ENCODE results near the gene TMEM26.

TMEM26 gene

GRCh38 chr10:61452655-61453641, at the start of gene TMEM26:
TSS of gene TMEM26 (minus strand) at chr10:61453381. CDS start at chr10:61453081, 300 bp downstream.
- peak; percentile 82 for DNase-seq

DNA sequence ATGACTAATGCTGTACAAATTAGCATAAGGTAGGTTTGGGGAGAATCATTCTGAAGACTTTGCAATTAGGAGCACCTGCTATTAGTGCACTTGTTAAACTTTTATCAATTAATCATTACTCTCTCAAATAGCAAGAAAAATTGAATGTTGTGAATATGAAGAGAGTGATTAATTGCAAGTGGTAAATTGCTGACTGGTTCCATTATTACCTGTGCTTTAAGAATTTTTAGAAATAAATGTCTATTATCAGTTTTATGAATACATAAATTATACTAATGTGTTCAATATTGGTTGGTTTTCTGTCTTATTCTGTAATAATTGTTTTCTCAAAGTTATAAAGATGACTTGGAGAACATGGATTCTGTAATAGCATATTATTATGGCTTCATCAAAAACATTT, 47.3 kb upstream of the TMEM26 start:
- no peak for DNase-seq

DNA sequence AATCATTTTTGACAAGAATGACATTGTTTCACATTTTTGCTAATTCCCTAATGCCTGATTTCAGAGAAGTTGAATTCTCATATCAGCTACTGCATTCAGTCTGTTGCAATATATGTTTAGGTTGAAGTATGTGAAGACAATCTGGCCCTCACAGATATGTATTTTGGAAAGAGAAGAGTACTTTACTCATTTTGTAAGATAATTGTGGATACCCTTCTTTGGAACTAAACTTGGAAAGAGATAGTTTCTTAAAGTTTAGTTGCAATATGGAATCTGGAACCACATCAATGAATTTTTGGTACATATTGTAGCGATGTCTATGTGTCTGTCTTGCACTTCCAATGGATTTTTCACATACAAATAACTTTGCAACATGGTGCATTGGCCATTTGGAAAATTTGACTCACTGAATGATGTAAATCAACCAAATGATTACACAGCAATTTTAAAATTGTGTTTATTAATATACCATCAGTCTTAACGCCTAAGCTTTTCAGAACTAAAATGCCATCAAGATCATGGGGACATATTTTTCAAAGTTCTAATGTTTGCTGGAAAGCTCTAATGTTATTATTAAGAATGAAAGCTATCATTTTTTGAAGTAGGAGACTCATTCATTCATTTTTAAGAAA, 39.3 kb upstream of the TMEM26 start:
- no peak for DNase-seq

- DNase-seq: no peak
These were observed 34.3 kb upstream of the TMEM26 start for GRCh38 chr10:61487506-61487905.

- no peak for DNase-seq
These were observed 33.7 kb upstream of the TMEM26 start for GRCh38 chr10:61486738-61487396.

DNA sequence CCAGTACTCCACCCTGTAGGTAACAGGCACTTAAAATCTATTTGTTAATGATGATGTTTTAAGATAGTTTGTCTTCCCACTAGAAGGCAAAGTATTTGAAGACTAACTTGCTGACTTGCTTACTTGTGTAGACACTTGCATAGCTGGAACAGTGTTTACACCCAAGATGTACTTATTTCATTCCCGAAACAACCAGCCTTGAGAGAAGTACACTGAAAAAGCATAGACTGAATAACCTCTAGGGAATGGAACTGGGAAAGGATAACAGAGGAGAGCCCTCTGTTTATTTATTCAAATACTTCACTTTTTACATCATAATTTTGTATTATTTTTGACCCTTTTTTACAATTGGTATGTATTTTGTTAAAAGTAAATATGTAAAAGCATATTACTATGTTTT, 33.1 kb upstream of the TMEM26 start:
- no peak for DNase-seq

- no peak for DNase-seq
These were observed 28.4 kb upstream of the TMEM26 start for GRCh38 chr10:61481597-61481996.

GRCh38 chr10:61480208-61480607, 27.0 kb upstream of the TMEM26 start:
- DNase-seq: no peak

GRCh38 chr10:61478621-61479312, 25.6 kb upstream of the TMEM26 start:
- DNase-seq: no peak

- DNase-seq: no peak
These were observed 24.3 kb upstream of the TMEM26 start for GRCh38 chr10:61477451-61477850.

GRCh38 chr10:61476529-61476928, 23.3 kb upstream of the TMEM26 start:
- DNase-seq: no peak

- DNase-seq: no peak
These were observed 22.3 kb upstream of the TMEM26 start for GRCh38 chr10:61475449-61475873.

DNA sequence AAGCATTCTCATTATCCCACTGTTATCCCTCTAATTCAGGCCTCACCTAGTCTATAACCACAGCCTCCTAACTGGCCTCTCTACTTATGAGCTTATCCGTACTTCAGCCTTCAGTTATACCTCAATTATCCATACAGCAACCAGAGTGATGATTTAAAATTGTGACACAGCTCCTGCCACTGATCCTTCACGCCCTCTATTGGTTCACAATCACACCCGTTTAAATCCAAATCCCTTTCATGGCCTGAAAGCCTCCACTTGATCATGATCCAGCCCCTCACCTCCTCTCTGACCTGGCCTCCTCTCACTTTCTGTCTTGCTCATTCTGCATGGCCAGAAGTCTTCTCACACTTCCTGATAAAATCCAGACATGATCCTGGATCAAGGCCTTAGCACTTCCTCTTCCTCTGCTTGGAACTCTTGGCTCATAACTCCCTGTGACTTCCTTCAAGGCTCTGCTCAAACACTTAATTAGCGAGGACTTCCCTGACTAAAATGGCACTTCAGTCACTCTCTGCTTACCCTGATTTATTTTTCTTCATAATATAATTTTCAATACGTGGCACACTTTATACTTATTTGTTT, 19.0 kb upstream of the TMEM26 start:
- no peak for DNase-seq

DNA sequence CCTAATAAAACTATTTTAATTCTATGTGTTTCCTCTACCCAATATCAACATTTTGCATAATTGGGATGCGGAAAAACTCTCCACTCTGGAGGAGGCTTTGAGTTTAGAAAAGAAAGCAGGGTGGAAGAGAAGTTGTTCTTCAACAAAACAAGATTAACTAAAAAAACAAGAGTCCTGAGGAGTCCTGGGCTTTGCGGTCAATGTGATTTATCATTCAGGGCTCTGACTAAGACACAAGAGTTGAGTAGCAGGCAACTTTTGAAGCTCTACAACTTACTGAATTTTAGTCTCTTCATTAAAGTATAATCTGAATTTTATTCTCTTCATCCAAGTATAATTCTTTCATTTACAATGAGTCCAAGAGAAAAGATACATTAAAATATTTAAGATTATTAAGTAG, 18.3 kb upstream of the TMEM26 start:
- no peak for DNase-seq

DNA sequence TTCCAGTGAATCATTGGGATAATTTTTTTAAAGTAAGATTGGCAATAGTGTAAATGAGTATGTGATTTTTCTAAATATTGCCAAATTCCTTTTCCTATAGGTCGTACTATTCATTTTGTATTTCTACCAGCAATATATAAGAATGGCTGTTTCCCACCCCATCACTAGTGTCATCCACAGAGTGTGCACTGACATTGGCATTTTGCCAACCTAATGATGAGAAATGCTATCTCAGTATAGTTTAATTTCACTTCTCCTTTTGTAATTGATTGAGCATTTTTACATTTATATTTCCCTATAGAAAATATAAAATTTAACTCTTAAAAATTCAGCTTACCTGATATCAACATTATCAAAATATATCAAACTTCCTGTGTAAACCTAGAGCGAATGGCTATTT, 17.6 kb upstream of the TMEM26 start:
- no peak for DNase-seq

- DNase-seq: no peak
These were observed 12.9 kb upstream of the TMEM26 start for GRCh38 chr10:61465901-61466632.

- no peak for DNase-seq
These were observed 12.0 kb upstream of the TMEM26 start for GRCh38 chr10:61465171-61465496.

DNA sequence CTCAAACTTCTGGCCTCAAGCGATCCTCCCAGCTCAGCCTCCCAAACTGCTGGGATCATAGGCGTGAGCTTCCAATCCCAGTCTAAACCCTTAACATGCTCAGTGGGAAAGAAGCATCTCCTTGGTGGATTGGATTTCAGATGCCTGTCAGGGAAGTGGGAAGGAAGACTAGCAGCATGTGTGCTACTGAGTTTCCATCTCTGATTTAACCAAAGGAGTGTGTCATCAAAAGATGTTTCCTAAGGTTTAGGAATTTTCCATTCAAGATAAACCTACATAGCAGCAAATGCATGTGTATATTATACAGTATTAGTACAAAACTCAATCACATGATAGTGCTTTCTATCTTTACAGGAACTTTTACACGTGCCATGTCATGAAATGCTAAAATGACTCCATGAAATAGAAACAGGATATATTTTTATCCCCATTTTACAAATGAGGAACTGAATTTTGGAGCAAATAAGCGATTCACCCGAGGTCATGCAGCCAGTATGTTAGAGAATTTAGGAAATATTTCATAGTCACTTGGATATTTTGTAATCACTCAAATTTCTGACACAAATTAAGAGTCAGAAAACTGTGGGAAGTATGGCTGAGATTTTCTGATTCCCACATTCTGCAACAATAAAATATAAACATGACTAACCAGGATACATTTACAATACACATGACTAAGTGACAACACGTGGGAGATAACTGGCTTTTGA, 11.4 kb upstream of the TMEM26 start:
- DNase-seq: no peak

DNA sequence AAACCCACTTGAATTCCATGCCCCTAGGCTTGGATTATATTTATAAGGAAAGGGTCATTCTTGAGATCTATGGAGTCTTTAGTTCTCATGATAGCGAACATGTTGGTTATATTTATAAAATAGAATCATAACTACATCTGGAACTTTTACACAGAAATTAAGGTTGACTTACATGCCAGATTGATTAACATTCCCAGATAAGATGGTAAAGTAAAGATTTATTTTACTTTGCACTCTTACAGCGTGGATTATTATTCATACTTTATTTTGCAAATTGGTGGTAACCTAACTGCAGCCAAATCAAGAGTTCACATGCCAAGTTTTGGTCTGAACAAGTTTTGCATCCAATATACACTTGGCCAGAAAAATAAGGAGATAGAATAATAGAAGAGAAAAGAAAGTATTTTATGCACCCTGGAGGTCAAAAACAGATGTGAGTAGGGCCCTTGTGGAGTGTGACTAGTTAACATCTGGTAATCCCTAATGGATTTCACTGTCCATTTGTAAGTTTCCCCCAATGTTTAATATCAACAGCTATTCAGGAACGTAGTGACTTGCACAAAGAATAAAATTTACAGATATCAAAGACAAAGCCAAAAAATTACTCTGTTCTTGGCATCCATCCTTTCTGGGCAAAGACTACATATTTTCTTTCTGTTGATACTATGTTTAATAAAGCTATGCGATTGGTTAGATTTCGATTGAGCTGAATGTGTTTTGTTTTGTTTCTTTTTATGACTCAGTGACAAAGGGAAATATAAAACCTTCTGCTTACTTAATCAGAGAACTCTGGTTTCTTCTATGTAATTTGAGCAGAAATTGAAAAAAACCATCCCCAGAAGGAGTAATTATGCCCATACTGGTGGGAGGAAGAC, 10.1 kb upstream of the TMEM26 start:
- DNase-seq: no peak

DNA sequence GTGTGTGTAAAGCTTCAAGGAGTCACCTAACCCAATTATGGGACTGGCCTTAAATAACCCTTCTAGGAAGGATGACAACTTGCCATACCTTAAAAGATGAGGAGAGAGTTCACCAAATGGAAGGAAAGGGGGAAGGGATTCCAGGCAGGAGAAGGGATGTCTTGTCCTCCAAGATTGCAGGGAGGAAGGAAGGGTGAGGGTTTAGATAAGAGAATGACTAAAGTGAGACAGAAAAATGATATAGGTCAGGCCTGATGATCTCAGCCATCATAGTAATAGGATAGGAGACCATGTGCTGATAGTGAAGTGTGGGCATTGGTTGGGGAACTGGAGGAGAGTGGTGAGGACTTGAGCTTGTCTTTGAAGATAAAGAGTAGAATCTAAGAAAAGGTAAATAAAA, 7.7 kb upstream of the TMEM26 start:
- DNase-seq: no peak
